Measurements from ENCODE around the gene GABBR2.

The GABBR2 gene

DNA sequence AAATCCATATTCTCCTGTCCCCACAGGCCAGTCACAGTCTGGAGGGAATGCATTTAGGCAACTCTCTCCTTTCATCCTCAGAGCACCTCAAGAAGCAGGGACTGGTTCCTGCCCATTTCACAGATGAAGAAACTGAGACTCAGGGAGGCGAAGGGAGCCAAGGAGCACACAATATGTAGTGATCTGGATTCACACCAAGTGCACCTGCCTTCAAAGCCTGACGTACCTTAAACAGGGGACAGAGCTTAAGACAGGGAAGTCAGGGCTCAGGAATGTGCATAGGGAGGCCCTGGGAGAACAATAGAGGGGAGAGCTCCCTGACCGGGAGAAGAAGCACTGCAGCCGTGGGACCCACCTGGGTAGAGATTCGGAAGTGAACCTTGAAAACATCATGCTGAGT is 83.0 kb downstream of the GABBR2 start:
- no peak for DNase-seq

DNA sequence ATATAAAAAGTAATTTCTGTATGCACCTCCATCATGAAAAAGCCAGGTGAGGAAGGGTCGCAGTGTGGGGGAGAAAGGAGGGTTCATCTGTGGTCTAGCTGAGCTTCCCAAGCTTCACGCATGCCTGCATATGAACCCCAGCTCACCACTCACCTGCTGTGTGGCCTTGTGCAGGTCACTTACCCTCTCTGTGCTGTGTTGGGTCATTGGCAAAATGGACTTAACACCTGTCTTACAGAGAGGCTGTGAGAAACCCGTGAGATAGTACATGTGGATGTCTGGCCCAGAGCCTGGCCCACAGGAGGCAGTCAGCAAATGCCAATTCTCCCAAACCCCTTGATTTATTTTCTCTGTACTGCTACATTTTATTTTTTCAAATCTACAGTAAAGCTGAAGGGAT is 88.9 kb downstream of the GABBR2 start:
- no peak for DNase-seq

DNA sequence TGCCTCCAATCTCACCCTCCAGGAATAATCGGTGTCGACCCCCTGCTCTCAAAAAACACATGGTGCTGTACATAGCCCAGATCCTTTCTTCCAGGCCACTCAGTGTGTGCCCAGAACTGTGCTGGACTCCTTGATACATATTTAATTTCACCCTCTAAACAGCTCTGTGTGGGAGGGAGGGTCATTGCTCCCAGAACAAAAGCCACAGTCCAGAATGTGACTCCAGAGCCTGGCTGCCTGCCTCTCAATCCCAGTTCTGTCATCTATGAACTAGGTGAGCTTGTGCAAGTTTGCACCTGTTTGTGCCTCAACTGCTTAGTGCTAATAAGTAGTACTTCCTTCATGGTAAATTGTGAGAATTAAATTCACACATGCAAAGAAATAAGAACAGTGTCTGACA is 93.1 kb downstream of the GABBR2 start:
- no peak for DNase-seq

DNA sequence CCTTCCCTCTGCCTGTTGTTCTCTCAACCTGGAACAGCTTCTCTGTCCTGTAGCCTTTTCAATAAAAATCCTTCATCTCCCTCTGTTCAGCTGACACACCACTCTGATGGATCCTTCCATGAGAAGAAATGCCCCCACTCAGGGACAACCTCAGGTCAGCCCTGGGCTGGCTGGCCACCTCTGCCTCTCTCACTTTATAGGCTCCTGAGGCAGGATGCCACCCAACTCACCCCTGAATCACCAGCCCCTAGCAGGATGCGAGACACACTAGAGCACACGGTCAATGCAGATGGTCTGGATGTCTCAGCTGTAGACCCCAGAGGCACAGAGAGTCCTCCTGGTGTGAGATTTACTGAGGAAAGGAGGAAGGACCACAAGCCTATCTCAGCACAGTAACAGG is 93.8 kb downstream of the GABBR2 start:
- DNase-seq: no peak

DNA sequence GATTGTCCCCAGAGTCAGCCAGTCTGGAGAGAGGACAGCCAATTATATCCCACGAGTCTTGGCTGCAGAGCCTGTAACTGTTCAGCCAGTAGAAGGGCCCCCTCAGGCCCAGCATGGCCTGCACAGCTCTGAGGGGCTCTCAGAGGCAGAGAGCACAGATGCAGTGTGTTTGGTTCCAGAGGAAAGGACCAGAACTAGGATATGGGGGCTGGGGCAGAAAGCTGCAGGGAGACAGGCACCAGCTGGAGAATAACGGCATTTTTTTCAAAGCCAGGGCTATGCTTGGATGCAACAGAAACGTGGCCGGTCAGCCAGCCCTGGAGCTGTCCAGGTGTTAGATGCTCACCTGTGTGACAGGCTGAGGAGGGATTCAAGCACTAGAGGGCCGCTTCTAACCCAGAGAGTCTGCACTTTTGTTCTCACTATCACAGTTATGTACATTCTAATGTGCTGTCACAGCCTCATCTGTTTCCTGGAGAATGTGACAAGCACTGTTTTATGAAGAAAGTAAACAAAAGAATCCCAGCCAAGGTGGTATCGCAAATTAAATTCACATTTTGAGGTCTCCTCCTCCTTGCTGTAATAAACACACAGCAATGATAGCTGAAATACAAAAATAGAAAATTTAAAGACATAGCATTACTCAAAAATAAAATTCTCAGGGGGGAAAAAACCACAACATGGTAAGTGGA is 96.5 kb downstream of the GABBR2 start:
- DNase-seq: no peak

DNA sequence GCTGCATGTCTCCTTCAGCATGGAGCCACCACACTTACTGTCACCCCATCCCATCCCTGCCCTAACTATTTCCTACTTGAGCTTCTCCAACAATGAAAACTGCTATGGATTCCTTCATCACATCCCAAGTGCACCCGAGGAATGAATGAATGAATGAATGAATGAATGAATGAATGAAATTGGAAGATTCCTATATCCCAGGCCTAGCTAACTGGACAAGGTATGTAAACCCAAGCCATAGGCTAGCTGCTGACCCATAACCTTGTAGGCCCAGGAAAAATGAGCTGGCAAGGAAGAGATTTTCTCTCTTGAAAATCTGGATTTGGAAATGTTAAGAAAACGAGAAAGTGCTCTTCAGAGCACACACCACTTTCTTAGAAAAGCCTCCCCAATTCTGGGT is 97.4 kb downstream of the GABBR2 start:
- DNase-seq: no peak

DNA sequence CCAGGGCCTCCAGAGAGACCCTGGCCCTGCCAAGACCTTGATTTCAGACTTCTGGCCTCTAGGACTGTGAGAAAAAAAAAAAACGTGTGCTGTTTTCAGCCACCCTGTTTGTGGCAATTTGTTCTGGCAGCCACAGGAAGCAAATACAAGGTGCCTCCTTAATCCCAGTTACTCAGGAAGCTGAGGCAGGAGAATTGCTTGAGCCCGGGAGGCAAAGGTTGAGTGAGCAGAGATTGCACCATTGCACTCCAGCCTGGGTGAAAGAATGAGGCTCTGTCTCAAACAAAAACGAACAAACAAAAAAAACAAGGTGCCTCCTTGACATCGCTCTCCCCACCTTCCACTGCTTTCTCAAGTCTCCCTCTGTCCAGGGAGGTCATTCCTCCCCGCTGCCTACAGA is 98.0 kb downstream of the GABBR2 start:
- no peak for DNase-seq

DNA sequence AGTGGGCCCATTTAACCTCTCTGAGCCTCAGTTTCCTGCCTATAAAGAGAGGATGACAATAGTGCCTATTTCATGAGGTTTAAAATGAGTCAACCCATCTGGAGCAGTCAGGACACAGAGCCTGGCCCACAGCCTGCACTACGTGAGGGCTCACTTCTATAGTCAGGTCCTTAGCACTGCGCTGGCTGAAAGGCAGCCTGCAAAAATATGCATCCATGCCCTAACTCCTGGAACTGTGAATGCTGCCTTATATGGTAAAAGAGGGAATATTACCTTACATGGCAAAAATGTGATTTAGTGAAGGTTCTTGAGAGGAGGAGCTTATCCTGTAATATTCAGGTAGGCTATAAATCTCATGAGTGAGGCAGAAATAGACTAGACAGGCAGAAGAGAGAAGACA is 98.5 kb downstream of the GABBR2 start:
- no peak for DNase-seq

DNA sequence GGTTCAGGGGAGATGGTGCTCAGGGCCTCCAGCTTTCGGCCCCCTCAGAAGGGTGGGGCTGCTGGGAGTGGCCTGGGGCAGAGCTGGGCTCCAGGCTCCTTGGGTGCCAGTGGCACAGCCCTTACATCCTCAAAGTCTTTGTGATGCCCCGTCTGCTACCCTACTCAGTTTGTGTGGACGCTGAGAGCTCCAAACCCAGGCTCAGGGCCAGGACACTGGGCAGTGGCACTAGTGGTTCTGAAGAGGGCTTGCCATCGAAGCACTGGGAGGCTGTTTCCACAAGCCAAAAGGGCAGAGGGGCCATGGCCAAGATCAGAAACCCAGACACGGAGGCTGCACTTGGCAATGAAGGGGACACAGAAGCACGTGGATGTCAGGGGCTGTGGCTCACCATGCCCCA is 99.1 kb downstream of the GABBR2 start:
- DNase-seq: no peak

DNA sequence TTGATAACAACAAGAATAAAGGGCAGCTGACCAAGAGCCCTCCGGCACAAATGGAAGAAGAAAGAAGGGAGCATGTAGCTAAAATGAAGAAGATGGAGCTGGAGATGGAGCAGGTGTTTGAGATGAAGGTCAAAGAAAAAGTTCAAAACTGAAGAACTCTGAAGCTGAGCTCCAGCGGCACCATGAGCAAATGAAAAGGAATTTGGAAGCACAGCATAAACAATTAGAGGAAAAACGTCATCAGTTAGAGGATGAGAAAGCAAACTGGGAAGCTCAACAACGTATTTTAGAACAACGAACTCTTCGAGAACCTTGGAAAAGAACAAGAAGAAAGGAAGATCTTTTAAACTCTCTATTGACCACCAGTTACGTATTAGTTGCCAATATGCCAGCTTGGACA is 100.9 kb downstream of the GABBR2 start:
- DNase-seq: no peak

DNA sequence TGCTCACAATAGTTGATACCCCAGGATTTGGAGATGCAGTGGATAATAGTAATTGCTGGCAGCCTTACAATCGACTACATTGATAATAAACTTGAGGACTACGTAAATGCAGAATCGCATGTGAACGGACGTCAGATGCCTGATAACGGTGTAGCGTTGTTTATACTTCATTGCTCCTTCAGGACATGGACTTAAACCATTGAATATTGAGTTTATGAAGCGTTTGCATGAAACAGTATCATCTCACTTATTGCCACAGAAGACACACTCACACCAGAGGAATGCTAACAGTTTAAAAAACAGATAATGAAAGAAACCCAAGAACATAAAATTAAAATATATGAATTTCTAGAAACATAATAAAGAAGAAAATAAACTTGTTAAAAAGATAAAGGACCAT is 101.6 kb downstream of the GABBR2 start:
- no peak for DNase-seq

DNA sequence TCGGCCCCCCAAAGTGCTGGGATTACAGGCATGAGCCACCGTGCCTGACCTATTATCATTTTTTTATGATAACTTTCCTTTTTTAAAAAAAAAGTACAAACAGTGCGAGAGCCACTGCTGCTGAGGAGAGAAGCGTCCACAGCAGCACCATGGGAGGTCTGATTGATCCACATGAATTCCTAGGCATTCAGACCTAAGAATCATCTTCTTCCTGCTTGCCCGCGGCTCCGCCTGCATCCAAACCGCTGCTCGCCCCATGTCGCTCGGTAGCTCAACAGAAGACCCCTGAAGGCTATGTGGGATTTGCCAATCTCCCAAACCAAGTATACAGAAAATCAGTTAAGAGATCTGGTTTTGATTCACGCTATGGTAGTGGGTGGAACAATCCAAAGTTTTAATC is 102.0 kb downstream of the GABBR2 start:
- DNase-seq: no peak

DNA sequence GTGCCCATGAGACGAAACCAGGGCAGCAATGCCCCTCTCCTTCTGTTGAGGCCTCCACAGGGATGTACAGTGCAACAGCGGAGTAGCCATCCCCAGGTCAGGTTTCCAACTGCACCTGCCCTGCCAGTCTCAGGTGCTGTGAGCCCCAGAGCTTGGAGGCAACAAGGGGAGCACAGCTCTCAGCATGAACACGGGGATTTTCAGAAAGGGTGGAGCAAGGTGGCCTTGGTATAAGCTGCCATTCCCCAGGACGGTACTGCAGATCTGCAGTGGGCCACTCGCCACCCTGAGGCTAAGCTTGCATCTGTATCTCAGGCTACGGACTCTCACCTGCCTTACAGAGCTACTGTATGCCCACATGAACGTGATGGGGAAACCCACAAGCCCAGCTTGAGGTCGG is 103.6 kb downstream of the GABBR2 start:
- DNase-seq: no peak

DNA sequence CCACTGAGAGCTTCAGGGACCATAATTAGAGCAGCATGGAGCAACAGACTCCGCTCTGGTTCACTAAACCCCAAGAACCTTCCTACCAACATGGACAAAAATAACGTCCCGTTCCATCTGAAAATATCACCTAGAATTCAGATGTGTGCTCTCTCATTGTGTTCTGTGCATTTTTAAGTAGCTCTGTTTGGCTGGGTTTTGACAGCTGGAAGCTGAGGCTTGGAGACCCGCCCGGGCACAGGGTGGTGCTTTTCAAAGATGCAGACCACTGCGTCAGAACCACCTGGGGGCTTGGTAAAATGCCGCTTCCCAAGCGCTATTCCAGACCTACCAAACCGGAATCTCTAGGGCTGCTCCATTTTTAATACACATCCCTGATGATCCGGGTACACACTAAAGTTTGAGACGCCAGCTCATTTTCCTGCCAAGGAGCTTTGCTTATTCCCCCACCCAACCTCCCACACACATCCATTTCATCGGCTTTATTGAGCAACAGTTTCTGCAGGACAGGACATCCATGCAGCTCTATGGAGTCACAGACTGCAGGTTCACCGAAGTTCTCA is 104.8 kb downstream of the GABBR2 start:
- peak in 1 of 2 experiments; percentile 24 for DNase-seq

DNA sequence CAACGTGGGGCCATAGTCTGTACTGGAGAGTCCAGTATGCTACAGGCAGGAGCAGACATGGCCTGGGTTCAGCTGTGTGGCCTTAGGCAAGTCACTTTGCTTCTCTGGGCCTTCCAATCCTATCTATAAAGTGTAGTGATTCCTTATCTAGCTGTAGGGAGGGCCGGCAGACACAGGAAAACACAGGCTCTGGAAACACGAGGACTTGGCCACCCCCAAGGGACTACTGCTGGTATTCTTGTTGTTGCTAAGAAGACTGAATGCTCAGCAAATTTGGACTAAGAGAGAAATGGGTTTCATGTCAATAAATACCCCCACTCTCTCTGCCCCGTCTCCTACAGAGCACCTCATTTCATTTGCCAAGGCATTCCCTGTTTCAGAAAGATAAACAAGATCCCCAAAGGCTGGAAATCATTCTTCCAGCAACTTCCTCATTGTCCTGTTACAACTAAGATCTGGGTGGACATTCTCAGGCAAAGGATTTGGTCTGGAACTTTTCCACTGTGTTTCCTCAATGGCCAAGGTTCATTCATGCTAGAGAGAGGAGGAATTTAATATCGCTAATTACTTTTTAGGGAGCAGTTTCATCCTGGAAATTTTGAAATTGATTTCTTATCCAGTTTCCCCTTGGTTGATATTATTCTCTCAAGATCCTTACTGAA is 105.8 kb downstream of the GABBR2 start:
- DNase-seq: no peak

DNA sequence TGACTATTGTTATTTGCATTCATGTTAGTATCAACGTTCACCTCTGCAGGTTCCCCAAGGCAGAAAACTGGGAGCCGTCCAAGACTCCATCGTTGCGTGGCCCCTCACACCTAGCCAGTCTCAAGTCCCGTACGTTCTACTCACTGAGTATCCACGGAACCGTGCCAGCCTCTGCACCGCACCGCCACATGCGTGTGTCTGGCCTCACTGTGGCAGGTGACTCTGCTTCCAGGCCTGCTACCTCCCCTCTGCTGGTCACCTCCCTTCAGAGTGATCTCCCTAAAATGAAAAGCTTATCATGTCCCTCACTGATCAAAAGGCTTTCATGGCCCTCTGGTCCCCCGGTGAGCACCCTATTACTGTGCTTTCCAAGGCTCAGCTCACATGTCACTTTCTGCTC is 108.1 kb downstream of the GABBR2 start:
- DNase-seq: no peak

DNA sequence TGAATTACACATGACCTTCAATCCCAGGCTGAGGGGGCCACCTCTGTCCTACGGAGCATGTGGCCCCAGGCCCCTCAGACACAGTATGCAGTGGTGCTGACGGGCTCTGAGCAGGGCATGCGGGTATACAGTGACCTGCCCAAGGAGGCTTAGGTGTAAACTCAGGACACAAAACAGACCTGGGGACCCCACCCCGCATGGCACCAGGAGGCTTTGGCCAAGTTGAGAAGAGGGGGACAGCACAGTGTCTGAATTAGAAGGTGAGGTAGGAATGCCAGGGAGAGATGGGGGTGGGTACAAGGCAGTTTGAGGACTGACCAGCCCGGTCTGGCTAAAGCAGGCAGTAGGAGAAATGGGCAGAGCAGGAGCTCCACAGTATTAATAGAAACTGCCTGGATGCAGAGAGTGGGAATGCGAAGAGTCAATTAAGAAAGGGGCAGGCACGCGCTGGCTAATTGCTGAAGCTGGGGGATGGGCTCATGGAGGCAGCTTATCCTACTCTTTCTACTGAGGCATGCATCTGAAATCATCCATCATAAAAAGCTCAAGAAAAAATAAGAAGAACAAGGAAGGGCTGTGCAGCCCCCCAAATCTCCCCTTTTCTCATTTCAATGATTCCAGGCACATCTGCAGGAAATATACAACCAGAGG is 109.0 kb downstream of the GABBR2 start:
- no peak for DNase-seq

DNA sequence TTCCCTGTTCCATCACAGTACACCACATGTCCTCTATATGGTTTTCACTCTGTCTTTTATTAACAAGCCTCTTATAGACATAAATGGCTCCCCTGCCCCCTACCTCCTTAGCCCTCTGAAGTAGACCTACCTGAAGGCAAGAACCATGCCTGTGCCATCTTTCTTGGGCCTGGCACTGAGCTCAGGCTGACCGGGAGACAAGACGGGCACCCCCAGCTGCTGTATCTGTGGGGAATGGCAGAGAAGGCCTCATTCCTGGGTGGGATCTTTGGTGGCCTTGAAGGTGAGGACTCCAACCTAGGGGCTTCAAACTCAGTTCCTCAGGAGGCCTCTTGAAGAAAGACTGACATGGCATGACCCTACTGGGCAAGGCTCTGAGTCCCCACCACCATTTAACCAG is 109.9 kb downstream of the GABBR2 start:
- no peak for DNase-seq

DNA sequence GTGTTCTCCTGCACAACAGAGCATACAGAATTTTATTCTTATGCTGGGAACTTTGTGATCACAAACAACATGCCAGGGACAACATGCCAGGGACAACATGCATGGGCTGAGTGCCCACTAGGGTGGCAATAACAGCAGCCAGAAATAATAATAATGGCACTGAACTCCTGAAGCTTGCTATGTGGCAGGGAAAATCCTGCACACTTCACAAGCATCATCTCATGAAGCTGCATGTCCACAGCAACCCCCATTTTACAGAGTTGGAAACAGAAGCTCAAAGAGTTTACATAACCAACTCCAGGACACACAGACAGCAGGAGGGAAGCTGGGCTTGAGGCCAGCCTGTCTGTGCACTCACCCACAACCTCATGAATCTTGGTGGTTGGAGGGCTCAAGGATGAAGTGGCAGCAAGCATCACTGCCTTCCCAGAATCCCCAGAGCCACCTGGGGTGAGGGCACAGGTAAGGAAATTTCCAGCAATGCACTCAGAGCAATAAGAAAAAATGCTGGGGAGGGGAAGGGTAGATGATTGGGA is 111.4 kb downstream of the GABBR2 start:
- no peak for DNase-seq

DNA sequence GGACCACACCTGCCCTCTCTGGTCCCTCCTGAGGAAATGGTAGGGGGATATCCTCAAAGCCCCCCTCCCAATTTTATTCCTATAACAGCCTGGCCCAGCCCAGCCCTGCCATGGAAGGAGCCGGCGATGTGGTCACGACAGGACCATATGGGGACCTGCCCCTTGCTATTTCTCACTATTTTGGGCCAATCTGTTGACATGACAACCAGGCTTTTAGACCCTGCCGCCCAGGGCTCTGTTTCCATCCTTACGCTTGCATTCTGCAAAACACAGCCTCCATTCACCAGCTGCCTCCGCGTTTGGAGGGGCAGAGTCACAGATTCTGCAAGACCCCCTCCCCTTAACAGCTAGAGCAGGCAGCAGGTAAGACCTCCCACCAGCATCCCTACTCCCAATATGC is 112.2 kb downstream of the GABBR2 start:
- no peak for DNase-seq

DNA sequence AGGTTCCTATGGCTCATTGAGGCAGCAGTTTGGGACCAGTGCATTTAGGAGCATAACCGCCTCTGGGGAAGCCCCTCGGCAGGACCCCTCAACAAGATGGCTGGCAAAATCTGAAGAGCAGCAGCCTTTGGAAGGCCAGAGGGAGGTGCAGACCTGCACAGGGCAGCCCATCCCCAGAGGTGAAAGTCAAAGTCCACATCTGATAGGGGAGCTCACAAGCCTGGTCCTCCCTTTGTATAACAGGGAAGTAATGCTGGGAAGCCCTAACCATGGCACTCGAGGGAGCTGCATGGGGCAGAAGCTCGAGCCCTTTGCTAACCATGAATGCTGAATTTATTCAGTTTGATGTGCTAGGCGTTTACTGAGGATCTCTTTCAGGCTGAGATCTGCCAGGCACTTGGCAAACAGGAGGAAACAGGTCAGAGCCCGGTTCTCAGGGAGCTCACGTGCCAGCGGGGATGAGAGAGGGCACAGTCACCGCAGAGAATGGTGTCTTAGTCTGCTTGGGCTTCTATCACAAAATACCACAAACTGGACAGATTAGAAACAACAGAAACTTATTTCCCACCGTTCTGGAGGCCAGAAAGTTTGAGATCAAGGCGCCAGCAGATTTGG is 114.1 kb downstream of the GABBR2 start:
- peak in 1 of 2 experiments; percentile 22 for DNase-seq

DNA sequence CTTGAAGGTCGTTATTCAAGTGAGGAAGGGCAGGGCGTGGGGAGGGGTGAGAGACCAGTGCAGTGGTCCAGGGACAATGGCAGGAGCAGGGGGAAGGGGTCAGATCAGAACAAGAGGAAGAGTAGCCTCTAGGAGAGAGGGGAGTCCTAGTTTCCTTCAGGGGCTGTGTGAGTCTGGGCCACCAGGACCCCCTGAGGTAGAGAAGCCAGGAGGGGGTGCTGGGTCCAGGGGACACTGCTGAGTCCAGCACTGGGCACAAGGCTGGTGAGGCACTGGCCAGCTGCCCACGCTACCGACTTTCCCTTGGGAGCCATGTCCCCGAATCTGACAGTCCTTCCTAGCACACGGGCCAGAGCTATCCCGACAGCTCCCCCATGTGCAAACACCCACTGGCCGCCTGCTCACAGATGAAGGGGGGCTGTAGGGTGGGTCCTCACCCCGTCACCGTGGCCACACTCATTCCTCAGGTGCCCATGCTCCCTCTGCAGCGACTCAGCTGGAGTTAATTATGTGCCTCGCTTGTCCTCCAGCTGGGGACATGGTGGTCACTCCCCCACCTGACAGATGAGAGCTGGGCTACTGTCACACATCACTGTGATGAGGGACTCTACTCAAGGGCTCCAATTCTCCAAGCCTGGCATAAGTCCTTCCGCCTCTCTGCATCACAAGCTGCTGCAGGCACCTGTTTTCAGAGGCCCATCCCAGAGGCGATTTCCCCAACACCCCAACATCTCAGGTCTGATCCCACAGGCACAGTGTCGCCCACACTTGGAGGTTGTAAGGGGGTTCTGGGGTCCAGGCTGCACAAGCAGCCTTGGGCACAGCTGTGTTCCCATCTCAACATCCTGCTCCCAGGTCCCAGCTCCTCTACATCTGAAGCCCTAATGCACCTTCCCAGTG is 115.1 kb downstream of the GABBR2 start:
- no peak for DNase-seq

Measured in cerebellar nuclear complex (tissue), 1 donor.